IMR-90 (cell line): ENCODE measurements around the gene KYNU.

Source experiments
- BHLHE40 ChIP-seq: fragments of 150-350 bp; IDR thresholded peaks from 2 replicates; pipeline ENCODE4 v1.6.1; 2016; ENCODE audit warnings: mild to moderate bottlenecking, low read depth, low read length
- ELK1 ChIP-seq: fragments of 150-350 bp; IDR thresholded peaks from 2 replicates; pipeline ENCODE4 v1.6.1; 2016; ENCODE audit warnings: low read depth, mild to moderate bottlenecking, low read length, moderate library complexity, borderline replicate concordance
- MAZ ChIP-seq: IDR thresholded peaks from 2 replicates; pipeline ENCODE4 v1.6.1; 2012; ENCODE audit warnings: low read depth, mild to moderate bottlenecking, low read length, improper control_type of control experiment, moderate library complexity, borderline replicate concordance
- POLR2A ChIP-seq: IDR thresholded peaks from 2 replicates; pipeline ENCODE4 v1.6.1; 2012; ENCODE audit warnings: mild to moderate bottlenecking, low read depth, low read length
- RAD21 ChIP-seq: IDR thresholded peaks from 2 replicates; pipeline ENCODE4 v1.6.1; 2012; ENCODE audit warnings: low read length, improper control_type of control experiment
- RFX5 ChIP-seq: IDR thresholded peaks from 2 replicates; pipeline ENCODE4 v1.8.0; 2012; ENCODE audit warnings: low read depth, mild to moderate bottlenecking, low read length, moderate library complexity
- TF ChIP-seq, protein P1 (sequence below): conservative IDR thresholded peaks from 2 replicates; pipeline ENCODE4 v1.5.1; 2012; ENCODE audit warnings: mild to moderate bottlenecking, low read depth, low read length, improper control_type of control experiment

DNA sequence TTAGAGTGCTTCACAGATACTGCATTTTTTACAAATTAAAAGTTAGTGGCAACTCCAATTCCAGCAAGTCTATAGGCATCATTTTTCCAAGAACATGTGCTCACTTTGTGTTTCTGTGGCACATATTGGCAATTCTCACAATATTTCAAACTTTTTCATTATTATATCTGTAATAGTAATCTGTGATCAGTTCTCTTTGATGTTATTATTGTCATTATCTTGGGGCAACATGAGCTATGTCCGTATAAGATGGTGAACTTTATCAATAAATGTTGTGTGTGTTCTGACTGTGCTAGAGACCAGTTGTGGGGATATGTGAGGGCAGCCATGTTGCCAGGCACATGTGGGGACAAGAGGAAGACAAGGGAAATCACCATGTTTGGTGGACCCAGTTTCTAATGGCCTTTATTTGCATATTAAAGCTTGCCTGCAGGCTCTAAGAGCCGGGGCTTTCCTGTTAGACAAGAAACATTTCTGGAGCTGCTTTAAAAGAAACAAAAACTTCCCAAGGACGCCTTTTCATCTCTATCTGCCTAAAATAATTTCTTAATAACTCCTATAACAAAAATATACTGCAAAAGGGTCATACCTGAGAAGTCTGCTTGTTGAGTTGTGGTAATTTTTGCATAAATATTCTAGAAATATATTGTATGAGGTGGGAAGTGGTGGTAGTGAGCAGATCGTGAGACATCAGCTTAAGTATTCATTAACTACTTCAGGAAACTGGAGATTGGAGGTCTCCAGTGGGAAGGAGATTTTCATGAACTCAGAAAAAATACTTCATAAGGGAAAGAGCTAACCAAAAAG, 37.2 kb downstream of the KYNU start:
- TF ChIP-seq, protein P1, sequence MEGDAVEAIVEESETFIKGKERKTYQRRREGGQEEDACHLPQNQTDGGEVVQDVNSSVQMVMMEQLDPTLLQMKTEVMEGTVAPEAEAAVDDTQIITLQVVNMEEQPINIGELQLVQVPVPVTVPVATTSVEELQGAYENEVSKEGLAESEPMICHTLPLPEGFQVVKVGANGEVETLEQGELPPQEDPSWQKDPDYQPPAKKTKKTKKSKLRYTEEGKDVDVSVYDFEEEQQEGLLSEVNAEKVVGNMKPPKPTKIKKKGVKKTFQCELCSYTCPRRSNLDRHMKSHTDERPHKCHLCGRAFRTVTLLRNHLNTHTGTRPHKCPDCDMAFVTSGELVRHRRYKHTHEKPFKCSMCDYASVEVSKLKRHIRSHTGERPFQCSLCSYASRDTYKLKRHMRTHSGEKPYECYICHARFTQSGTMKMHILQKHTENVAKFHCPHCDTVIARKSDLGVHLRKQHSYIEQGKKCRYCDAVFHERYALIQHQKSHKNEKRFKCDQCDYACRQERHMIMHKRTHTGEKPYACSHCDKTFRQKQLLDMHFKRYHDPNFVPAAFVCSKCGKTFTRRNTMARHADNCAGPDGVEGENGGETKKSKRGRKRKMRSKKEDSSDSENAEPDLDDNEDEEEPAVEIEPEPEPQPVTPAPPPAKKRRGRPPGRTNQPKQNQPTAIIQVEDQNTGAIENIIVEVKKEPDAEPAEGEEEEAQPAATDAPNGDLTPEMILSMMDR, result no peak
- TF ChIP-seq ELK1 (no peak), RFX5 (no peak), BHLHE40 (no peak), RAD21 (no peak), MAZ (no peak), POLR2A (no peak)
